HCEC 1CT (cell line): ENCODE data around the gene POMT2.
"Not testable (repeated sequence)": the region's sequence is repeated elsewhere in the genome, so short reads cannot be mapped to it uniquely, and the experiment has no call there.

Experiments
- DNase-seq: peaks from one replicate; pipeline ENCODE4 v3.0.0-alpha.2; 2017

Gene POMT2

DNA sequence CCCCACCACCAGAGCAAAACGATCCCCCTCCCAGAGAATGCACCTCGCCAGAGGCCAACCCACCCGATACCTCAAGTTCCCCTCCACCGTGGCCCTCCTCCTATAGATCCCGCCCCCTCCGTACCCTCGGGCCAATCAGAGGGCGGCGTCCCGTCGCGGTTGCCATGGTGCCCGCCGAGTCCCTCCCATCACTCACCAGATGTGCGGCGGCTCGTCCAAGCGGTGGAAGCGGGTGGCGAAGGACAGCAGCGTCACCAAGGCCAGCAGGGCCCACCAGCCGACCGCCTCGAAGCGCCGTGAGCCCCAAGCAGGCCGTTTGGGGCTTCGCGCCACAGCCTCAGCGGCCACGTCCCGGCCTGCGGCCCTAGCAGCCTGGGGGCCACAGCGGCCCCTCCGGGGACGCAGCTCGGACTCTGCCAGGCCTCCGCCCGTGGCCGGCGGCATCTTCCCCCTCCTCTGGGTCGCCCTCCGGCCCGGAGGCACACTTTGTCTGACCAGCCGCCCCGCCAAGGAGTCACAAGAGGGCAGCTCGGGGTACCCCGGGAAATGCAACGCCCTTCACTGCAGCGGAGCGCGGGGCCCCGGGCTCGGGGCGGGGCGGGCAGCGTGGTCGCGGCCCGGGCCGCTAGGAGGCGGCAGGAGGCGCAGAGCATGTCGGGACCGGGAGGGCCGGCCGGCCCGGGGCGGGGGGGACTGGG lies at the start of gene POMT2:
POMT2 (minus strand) TSS at position 646 of the 698 bp plus-strand sequence; CDS start at position 444, 202 bp downstream.
- peak; percentile 89 for DNase-seq

DNA sequence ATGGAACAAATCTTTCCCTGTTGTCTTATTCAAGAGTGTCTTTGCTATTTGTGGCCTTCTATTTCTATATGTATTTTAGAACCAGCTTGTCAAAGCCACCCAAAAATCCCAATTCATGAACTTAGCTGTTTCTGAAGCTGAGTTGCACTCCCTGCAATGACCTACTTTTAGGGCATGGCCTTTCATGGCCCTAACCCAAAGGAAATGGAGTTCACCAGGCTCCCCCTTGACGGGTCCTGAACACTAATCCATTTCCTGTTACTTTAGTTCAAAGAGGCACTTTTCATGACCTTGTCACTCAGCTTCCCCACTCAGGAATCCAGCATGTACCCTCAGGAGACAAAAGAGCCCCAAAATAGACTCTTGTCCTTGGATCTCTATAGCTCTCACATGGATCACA lies 48.6 kb upstream of the POMT2 start:
- no peak for DNase-seq

- no peak for DNase-seq
These were observed 43.5 kb upstream of the POMT2 start for GRCh38 chr14:77364146-77364545.

DNA sequence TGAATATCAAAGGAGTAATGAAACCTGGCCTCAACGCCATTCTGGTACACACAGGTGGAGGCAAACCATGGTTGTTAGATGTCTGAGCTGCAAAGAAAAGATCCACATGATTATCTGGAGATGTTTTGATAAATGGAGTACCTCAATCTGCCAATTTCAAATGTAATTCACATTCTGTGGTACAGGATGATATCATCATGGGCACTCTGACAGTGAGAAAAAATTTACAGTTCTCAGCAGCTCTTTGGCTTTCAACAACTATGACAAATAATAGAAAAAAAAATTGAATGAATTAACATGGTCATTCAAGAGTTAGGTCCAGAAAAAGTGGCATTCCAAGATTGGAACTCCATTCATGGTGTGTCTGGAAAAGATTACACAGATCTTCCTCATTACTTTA lies 38.9 kb upstream of the POMT2 start:
- DNase-seq: no peak

DNA sequence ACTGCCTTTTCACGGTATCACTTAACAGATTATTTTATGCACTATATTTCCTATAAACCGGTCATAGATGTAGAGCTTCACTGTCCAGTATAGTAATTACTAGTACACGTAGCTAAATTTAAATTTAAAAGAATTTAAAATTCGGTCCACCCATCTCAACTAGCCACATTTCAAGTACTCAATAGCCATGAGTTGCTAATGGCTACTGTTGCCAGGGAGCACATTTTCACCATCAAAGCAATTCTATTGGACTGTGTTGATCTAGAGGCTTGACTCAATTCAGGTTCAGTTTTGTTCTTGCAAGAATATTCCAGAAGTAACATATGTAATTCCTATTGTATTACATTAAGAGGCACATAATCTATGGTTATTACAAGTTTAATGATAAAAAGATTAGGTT lies 36.2 kb upstream of the POMT2 start:
- no peak for DNase-seq

DNA sequence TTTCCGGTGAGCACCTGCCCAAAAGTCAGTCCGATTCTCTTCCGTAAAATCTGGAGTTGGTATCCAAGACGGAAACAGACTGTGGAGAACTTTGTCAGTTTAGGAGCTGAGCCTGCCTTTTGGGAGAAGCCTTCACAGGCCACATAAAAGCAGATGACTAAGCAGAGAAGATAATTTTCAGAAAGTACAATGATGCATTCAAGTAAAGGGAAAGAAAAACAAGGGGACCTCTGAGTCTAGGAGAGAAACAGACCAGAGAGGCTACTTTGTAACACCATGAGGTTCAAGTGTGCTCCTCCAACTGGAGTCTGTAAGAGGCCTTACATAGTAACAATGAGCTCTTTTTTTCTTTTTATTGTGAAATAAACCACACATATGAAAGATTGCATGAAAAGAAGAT lies 35.1 kb upstream of the POMT2 start:
- no peak for DNase-seq

DNA sequence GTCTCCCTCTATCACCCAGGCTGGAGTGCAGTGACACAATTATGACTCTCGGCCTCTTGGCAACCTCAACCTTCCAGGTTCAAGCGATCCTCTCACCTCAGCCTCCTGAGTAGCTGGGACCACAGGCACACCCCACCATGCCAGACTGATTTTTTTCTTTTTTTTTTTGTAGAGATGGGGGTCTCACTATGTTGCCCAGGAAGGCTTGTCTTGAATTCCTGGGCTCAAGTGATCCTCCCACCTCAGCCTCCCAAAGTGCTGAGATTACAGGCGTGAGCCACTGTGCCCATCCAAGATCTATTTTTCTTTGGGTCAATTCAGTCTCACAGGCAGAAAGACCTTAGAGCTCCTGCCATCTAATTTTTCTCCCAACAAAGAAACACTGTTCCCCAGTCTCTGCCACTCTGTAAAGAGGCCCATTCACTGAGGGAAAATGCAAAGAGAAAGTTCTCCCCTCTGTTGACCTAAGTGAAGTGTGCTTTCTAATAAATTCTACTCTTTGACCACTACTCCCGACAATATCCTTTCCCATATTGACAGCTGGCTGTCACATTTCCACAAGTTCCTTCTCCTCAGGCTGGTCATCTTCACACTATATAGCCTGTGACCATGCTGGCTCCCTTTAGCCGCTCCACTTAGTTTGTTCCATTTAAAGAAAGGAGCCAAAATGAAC lies 32.9 kb upstream of the POMT2 start:
- no peak for DNase-seq

DNA sequence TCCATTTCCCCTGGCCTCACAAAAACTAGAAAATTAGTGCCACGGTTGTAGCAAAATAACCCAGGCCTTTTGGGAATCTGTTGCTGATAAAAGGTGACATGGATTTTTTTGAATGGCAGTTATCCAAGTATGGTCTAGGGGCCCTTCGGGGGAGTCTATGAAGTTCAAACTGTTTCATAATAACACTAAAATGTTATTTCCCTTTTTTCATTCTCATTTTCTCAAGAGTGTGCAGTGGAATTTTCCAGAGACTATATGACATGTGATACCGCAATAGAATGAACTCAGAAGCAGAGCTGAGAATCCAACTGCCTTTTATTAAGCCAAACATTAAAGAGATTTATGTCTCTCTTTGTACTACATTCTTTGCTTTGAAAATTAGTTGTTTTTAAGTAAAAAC lies 27.1 kb upstream of the POMT2 start:
- no peak for DNase-seq

DNA sequence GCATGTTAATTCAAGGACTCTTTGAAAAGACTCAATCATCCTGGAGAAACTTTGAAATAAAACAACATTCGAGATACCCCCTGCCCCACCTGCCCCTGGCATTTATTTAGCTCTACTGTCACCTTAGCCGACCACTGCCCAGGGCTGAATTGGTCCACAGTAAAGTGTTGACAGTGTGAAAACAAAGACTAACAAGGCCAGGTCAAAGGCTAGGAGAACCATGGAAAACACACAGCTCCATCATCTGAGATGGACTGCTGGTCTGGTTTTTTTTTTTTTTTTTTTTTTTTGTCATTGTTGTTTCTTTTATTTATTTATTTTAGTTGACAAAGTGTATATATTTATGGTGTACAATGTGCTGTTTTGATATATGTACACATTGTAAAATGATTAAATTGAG lies 25.8 kb upstream of the POMT2 start:
- no peak for DNase-seq

GRCh38 chr14:77344377-77344996 lies 23.8 kb upstream of the POMT2 start:
- DNase-seq: no peak

DNA sequence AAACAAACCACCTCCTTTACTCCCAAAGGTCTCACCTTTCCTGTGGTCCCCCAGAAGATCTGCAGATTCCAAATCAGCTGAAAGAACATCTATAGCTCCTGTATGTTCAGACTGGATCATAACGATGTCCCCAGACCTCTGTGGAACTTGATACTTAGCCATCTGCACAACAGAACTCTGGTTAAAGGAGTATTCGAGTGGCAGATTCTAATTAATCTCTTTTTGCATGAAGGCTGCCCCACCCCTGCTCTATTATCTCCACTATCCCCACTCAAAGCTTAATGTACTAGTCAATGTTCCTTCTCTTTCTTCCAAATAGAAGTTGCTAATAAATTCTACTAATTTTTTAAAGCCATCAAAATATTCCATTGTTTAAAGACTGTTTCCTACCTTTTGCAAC lies 23.0 kb upstream of the POMT2 start:
- DNase-seq: no peak

- no peak for DNase-seq
These were observed 22.2 kb upstream of the POMT2 start for GRCh38 chr14:77342726-77343397.

- DNase-seq: no peak
These were observed 19.7 kb upstream of the POMT2 start for GRCh38 chr14:77340389-77340788.

DNA sequence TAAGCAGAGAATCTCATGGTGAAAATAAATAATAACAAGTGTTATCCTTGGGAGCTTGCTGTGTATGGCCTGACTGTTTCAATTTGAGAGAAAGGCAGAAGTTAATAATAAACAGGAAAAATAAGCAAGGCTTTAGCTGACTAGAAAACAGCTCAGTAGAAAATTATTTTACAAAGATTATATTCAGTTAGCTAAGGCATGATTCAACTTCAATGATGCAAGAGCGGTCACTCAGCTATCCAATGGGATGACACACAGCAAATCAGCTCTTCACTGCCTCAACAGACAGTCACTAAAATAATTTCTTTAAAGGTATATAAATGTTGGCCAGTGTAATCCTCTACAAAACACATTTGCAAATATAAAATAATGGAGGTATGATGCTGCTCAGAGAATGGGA lies 18.7 kb upstream of the POMT2 start:
- DNase-seq: peak; percentile 85

- DNase-seq: no peak
These were observed 17.6 kb upstream of the POMT2 start for GRCh38 chr14:77338302-77338701.

- no peak for DNase-seq
These were observed 17.2 kb upstream of the POMT2 start for GRCh38 chr14:77337880-77338279.

DNA sequence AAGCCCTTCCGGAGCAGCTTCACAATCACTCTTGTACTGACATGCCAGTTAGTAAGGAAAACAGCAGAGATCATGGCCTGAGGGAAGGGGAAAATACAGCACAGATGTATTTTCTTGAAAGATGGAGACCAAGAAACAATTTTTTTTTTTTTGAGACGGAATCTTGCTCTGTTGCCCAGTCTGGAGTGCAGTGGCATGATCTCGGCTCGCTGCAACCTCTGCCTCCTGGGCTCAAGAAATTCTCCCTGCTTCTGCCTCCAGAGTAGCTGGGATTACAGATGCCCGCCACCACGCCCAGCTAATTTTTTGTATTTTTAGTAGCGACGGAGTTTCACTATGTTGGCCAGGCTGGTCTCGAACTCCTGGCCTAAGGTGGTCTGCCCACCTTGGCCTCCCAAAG lies 16.6 kb upstream of the POMT2 start:
- not testable (repeated sequence) for DNase-seq

DNA sequence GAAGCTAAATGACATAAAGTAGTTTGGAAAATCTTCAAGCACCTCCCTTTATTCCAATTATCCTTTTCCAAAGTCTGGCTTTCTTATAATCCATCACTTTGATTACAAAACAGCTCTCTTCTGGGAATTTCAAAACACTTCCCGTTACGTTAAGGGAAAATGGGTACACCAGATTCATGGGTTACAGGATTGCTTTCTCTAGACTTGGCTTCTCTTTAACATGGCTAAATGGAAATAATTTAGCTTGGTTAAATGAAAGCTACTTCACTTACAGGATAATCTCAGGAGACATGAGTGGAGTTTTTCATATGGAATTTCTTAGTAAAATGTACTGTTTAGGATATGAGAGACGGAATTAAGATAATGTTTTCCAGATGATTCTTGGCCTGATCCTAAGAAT lies 14.9 kb upstream of the POMT2 start:
- DNase-seq: no peak

GRCh38 chr14:77329872-77330271 lies 9.2 kb upstream of the POMT2 start:
- no peak for DNase-seq

DNA sequence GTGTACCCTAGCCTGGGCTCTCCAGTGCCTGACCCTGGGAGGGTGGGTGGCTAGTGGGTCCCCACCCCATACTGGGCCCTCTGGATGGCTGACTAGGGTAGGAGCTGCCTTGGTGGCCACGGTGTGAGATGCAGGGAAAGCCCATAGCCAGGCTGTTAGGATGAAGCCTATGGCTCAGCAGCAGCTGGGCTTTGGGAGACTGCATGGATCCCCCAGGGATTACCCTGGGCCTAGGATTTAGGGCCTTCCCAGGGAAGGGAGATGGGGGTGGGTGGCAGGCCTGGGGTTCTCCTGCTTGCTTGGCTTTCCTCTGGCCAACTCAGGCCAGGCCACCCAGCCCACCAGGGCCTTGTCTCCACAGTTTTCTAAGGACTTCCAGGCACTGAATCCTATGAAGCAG lies 6.4 kb upstream of the POMT2 start:
- DNase-seq: no peak

- no peak for DNase-seq
These were observed 5.0 kb upstream of the POMT2 start for GRCh38 chr14:77325746-77326094.

- DNase-seq: no peak
These were observed 4.4 kb upstream of the POMT2 start for GRCh38 chr14:77324816-77325745.

- no peak for DNase-seq
These were observed 3.6 kb upstream of the POMT2 start for GRCh38 chr14:77324289-77324688.
